ENCODE measurements around the gene PNCK.

The PNCK gene

GRCh38 chrX:153644356-153645125, 29.1 kb downstream of the PNCK start:
- H3K27ac ChIP-seq: no peak overlapping the region
- no peaks in the 10 kb centered on the region for H3K9me3 ChIP-seq
- H3K4me1 ChIP-seq (ENCODE audit: control insufficient read depth in 1 of 2, insufficient read depth in 1 of 2, low read depth in 1 of 2, low read length in 1 of 2): peaks cover 0 to 3% of the 10 kb centered on the region in 2 experiments
- H3K27me3 ChIP-seq: peaks cover 99% of the 10 kb centered on the region
- no peaks in the 10 kb centered on the region for H3K36me3 ChIP-seq
- TF ChIP-seq, protein P1, sequence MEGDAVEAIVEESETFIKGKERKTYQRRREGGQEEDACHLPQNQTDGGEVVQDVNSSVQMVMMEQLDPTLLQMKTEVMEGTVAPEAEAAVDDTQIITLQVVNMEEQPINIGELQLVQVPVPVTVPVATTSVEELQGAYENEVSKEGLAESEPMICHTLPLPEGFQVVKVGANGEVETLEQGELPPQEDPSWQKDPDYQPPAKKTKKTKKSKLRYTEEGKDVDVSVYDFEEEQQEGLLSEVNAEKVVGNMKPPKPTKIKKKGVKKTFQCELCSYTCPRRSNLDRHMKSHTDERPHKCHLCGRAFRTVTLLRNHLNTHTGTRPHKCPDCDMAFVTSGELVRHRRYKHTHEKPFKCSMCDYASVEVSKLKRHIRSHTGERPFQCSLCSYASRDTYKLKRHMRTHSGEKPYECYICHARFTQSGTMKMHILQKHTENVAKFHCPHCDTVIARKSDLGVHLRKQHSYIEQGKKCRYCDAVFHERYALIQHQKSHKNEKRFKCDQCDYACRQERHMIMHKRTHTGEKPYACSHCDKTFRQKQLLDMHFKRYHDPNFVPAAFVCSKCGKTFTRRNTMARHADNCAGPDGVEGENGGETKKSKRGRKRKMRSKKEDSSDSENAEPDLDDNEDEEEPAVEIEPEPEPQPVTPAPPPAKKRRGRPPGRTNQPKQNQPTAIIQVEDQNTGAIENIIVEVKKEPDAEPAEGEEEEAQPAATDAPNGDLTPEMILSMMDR (IDR thresholded peaks at IDR 0.05): no peak
- no peak overlapping the region for H3K4me3 ChIP-seq (ENCODE audit: low read depth in 1 of 2, low read length in 1 of 2)

- Histone ChIP-seq H3K9me3 (no peaks in the 10 kb centered on the region), H3K27me3 (peaks cover 92% of the 10 kb centered on the region), H3K36me3 (no peaks in the 10 kb centered on the region), H3K4me1 (ENCODE audit: control insufficient read depth in 1 of 2, insufficient read depth in 1 of 2, low read depth in 1 of 2, low read length in 1 of 2) (peaks cover 0 to 3% of the 10 kb centered on the region in 2 experiments), H3K4me3 (ENCODE audit: low read depth in 1 of 2, low read length in 1 of 2) (no peak overlapping the region), H3K27ac (no peak overlapping the region)
- TF ChIP-seq, protein P1 (IDR thresholded peaks at IDR 0.05): no peak
These were observed 29.9 kb downstream of the PNCK start for GRCh38 chrX:153643431-153644351.

DNA sequence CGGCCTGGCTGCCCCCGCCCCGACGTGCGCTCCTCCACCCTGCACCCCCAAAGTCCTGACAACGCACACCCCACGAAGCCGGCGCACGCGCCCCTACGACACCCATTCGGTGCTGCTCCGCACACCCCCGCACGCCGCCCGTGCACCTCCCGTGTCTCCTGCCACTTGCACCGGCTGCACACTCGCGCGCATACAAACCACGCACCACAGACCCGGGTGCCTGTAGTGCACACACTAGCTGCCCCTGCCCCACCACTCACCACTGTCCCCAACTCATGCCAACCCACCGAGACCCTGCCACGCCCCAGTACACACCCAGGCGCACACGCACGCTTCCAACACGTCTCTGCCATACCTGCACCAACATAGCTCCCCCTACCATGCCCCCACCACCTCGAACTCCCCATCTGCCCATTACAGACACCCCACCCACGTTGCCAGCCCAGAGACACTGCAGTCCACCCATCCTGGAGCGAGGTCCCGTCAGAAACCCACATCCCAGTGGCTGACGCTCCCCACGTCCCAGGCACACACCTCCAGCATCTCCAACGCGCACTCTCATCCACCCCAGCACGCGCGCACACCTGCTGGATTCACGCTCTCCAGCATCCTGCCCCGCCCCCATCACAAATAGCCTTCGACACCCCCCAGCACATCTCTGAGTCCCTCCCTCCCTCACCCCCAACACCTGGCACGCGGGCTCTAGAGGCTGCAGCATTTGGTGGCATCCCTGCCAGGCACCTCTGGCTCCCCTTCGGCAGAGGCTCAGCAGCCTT, 30.8 kb downstream of the PNCK start:
- Histone ChIP-seq H3K4me1 (ENCODE audit: control insufficient read depth in 1 of 2, insufficient read depth in 1 of 2, low read depth in 1 of 2, low read length in 1 of 2) (peaks cover 0 to 3% of the 10 kb centered on the region in 2 experiments), H3K4me3 (ENCODE audit: low read depth in 1 of 2, low read length in 1 of 2) (no peak overlapping the region), H3K9me3 (no peaks in the 10 kb centered on the region), H3K27ac (no peak overlapping the region), H3K36me3 (no peaks in the 10 kb centered on the region), H3K27me3 (peaks cover 83% of the 10 kb centered on the region)
- TF ChIP-seq, protein P1 (IDR thresholded peaks at IDR 0.05): no peak

DNA sequence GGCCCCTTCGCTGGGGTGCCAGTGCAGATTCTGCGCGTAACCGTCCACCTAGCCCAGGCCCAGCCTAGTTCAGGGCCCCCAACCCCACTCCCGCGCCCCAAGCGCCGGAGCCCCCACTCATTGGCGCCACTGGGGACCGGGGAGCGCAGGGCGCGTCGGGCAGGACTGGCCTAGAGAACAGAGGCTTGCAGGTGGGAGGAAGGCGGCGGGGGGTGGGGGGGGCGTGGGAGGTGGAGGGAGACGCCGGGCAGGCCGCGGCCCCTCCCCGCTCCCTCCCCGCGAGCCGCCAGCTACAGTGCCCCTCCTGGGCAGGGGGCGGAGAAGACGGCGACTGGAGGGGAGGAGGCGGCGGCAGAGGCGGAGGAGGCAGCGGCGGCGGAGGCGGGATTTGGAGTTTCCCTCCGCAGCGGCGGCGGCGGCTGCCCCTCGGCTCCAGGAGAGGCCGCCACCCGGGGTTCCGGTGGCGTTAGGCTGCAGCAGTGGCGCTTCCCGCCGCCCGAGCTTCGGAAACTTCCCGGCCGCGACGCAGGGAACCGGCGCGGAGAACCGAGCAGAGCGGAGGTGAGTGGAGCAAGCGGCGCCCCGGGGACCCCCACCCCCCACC, 31.5 kb downstream of the PNCK start:
- Histone ChIP-seq H3K27ac (no peak overlapping the region), H3K4me3 (ENCODE audit: low read depth in 1 of 2, low read length in 1 of 2) (no peak overlapping the region), H3K9me3 (no peaks in the 10 kb centered on the region), H3K4me1 (ENCODE audit: control insufficient read depth in 1 of 2, insufficient read depth in 1 of 2, low read depth in 1 of 2, low read length in 1 of 2) (peaks cover 0 to 2% of the 10 kb centered on the region in 2 experiments), H3K36me3 (no peaks in the 10 kb centered on the region), H3K27me3 (peaks cover 76% of the 10 kb centered on the region)
- TF ChIP-seq, protein P1 (IDR thresholded peaks at IDR 0.05): no peak

GRCh38 chrX:153641627-153642026, 32.0 kb downstream of the PNCK start:
- H3K4me3 ChIP-seq (ENCODE audit: low read depth in 1 of 2, low read length in 1 of 2): no peak overlapping the region
- peaks cover 71% of the 10 kb centered on the region for H3K27me3 ChIP-seq
- TF ChIP-seq, protein P1 (IDR thresholded peaks at IDR 0.05): no peak
- H3K9me3 ChIP-seq: no peaks in the 10 kb centered on the region
- no peaks in the 10 kb centered on the region for H3K36me3 ChIP-seq
- no peaks in the 10 kb centered on the region for H3K4me1 ChIP-seq (ENCODE audit: control insufficient read depth in 1 of 2, insufficient read depth in 1 of 2, low read depth in 1 of 2, low read length in 1 of 2)
- no peak overlapping the region for H3K27ac ChIP-seq
